GM12892 (cell line): Measurements from ENCODE around the gene GMPR2.

Experiments
- POLR2A ChIP-seq: IDR thresholded peaks from 2 replicates; pipeline ENCODE4 v1.6.1; 2011; ENCODE audit warnings: low read depth, low read length, control low read depth
- POLR2AphosphoS5 ChIP-seq: IDR thresholded peaks from 2 replicates; pipeline ENCODE4 v1.6.1; 2011; ENCODE audit warnings: low read depth, low read length, control low read depth
- TAF1 ChIP-seq: IDR thresholded peaks from 2 replicates; pipeline ENCODE4 v1.6.1; 2011; ENCODE audit warnings: low read depth, mild to moderate bottlenecking, control low read depth, low read length, borderline replicate concordance

DNA sequence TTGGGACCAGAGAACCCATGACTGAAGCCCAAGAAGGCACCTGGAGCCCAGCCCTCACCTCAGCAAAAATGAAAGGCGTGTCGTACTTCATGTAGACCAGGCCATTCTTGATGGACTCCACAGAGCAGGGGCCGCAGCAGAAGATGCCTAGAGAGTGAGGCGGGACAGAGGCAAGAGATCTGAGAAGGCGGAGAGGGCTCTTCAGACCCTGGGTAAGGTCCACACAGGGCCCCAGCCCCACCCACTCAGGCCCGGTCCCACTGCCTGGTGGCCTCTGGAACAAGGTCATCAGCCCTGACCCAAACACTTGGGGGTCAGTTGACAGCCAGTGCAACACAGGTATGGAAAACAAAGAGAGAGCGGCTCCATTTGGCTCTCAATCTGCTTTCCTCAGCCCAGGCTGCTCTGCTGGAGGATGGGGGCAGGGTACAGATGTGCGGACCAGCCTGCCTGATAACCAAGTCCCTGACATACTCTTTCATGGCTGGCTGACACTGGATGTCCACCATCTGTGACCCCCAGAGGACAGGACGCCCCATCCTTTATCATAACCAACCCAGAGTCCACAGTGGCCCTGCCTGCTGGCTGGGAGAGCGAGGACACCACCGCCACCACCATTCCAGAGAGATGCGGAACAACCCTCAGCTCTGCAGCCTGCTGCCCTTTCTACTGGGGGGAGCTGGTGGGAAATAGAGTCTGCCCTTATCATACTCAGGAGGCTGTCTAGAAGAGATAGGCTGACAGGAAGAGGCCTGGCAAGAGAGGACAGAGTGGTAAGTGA is 23.4 kb downstream of the GMPR2 start:
- no peak for TF ChIP-seq POLR2A
- no peak for TF ChIP-seq POLR2AphosphoS5
- no peak for TF ChIP-seq TAF1
